ENCODE measurements around the gene EXT2. TPM values are rescaled to one million over a fixed set of nuclear protein-coding genes. Genes with fewer than 3 reads are reported as not detected.

The EXT2 gene
- total and polyA plus RNA-seq, 2 donors from 2014 or later, result 29.8 to 54.1 TPM

- intact Hi-C loops (cut with DNase I), result no loop called here
- no peak overlapping the region for H3K9ac ChIP-seq (ENCODE audit: low read length in 3 of 3)
Measured at GRCh38 chr11:44101098-44101497, 5.6 kb downstream of the EXT2 start.

GRCh38 chr11:44104481-44105294 is 9.2 kb downstream of the EXT2 start:
- Histone ChIP-seq H3K9me3 (ENCODE audit: control insufficient read depth in 2 of 3, insufficient read depth in 1 of 3, low read length in 3 of 3) (no peaks in the 10 kb centered on the region), H3K36me3 (ENCODE audit: control insufficient read depth in 2 of 3, insufficient read depth in 3 of 3, low read length in 3 of 3) (peaks cover 0 to 9% (median 8%) of the 10 kb centered on the region in 3 donors), H3K27ac (ENCODE audit: low read depth in 2 of 2, low read length in 2 of 2) (no peak overlapping the region), H3K4me3 (ENCODE audit: low read length in 3 of 3) (no peak overlapping the region), H3K27me3 (ENCODE audit: control insufficient read depth, insufficient read depth, low read length) (no peaks in the 10 kb centered on the region), H3K4me1 (ENCODE audit: control insufficient read depth in 2 of 3, insufficient read depth in 2 of 3, low read depth in 1 of 3, low read length in 3 of 3) (no peaks in the 10 kb centered on the region), H3K9ac (ENCODE audit: low read length in 3 of 3) (no peak overlapping the region)
- TF ChIP-seq, protein P1, sequence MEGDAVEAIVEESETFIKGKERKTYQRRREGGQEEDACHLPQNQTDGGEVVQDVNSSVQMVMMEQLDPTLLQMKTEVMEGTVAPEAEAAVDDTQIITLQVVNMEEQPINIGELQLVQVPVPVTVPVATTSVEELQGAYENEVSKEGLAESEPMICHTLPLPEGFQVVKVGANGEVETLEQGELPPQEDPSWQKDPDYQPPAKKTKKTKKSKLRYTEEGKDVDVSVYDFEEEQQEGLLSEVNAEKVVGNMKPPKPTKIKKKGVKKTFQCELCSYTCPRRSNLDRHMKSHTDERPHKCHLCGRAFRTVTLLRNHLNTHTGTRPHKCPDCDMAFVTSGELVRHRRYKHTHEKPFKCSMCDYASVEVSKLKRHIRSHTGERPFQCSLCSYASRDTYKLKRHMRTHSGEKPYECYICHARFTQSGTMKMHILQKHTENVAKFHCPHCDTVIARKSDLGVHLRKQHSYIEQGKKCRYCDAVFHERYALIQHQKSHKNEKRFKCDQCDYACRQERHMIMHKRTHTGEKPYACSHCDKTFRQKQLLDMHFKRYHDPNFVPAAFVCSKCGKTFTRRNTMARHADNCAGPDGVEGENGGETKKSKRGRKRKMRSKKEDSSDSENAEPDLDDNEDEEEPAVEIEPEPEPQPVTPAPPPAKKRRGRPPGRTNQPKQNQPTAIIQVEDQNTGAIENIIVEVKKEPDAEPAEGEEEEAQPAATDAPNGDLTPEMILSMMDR (IDR thresholded peaks at IDR 0.05; ENCODE audit: borderline replicate concordance, extremely low read depth, insufficient read depth), result no peak
- FAIRE-seq (no peak), DNase-seq (no peak)
- intact Hi-C loops (cut with DNase I), result no loop called here

More at GRCh38 chr11:44101098-44101497, 5.6 kb downstream of the EXT2 start:
- TF ChIP-seq, protein P1 (IDR thresholded peaks at IDR 0.05; ENCODE audit: borderline replicate concordance, extremely low read depth, insufficient read depth), result no peak
- FAIRE-seq (no peak), DNase-seq (no peak)
- Histone ChIP-seq H3K9me3 (ENCODE audit: control insufficient read depth in 2 of 3, insufficient read depth in 1 of 3, low read length in 3 of 3) (no peaks in the 10 kb centered on the region), H3K4me1 (ENCODE audit: control insufficient read depth in 2 of 3, insufficient read depth in 2 of 3, low read depth in 1 of 3, low read length in 3 of 3) (peaks cover 0 to 3% (median 0%) of the 10 kb centered on the region in 3 donors), H3K27ac (ENCODE audit: low read depth in 2 of 2, low read length in 2 of 2) (no peak overlapping the region), H3K36me3 (ENCODE audit: control insufficient read depth in 2 of 3, insufficient read depth in 3 of 3, low read length in 3 of 3) (peaks cover 0 to 4% (median 3%) of the 10 kb centered on the region in 3 donors), H3K27me3 (ENCODE audit: control insufficient read depth, insufficient read depth, low read length) (no peaks in the 10 kb centered on the region), H3K4me3 (ENCODE audit: low read length in 3 of 3) (no peak overlapping the region)

DNA sequence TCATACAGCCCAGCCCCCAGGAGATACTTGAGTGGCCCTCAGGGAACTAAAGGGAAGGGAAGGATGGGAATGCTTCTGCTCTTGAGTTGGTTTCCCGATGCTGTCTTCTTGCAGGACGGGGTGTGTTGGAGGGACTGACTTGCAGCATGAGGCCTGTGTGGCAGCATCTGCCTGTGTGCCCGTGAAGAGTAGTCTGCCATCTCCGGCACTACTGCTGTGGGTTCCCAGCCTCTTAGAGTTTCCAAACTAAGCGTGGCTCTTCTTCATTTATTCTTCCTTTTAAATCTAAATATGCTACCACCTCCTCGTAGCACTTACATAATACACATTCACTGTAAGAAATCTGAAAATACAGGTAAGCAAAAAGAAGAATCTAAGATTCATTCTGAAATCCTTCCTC is 12.8 kb downstream of the EXT2 start:
- no peak for DNase-seq
- intact Hi-C loops (cut with DNase I), result no loop called here
- H3K27me3 ChIP-seq (ENCODE audit: control insufficient read depth, insufficient read depth, low read length), result no peaks in the 10 kb centered on the region
- no peak overlapping the region for H3K27ac ChIP-seq (ENCODE audit: low read depth in 2 of 2, low read length in 2 of 2)
- FAIRE-seq, result no peak
- no peaks in the 10 kb centered on the region for H3K4me1 ChIP-seq (ENCODE audit: control insufficient read depth in 2 of 3, insufficient read depth in 2 of 3, low read depth in 1 of 3, low read length in 3 of 3)
- no peak overlapping the region for H3K4me3 ChIP-seq (ENCODE audit: low read length in 3 of 3)
- no peaks in the 10 kb centered on the region for H3K9me3 ChIP-seq (ENCODE audit: control insufficient read depth in 2 of 3, insufficient read depth in 1 of 3, low read length in 3 of 3)
- H3K36me3 ChIP-seq (ENCODE audit: control insufficient read depth in 2 of 3, insufficient read depth in 3 of 3, low read length in 3 of 3), result peaks cover 0 to 16% (median 8%) of the 10 kb centered on the region in 3 donors
- TF ChIP-seq, protein P1 (IDR thresholded peaks at IDR 0.05; ENCODE audit: borderline replicate concordance, extremely low read depth, insufficient read depth), result no peak
- no peak overlapping the region for H3K9ac ChIP-seq (ENCODE audit: low read length in 3 of 3)

Measured in kidney (tissue), 14 donors.